GM12878 (cell line): ENCODE data around the gene NRG3. TPM values are rescaled to one million over a fixed set of nuclear protein-coding genes. Genes with fewer than 3 reads are reported as not detected.

Source experiments
- ATAC-seq: fragments of 200-7000 bp; cut with Tn5 transposase; 3 replicates; pipeline ENCODE4 v1.9.1; 2020; ENCODE audit warnings: mild to moderate bottlenecking, moderate library complexity
- BruUV-seq: library from RNA; stranded (reverse); fragments of 400-500 nt; replicated peaks from 2 replicates; lab custom pipeline; 2021; lab: Mats Ljungman, UMichigan
- CTCF ChIA-PET: fragments of 300-600 bp; sonication (Branson Sonifier 250); formaldehyde crosslinking; extraction: SDS; loops from one replicate; lab custom pipeline; 2021; ENCODE audit warnings: inconsistent platforms; lab: Yijun Ruan, JAX
- POLR2A ChIA-PET: fragments of 350-600 bp; formaldehyde crosslinking; extraction: SDS; loops from one replicate; lab custom pipeline; 2021; ENCODE audit warnings: inconsistent platforms; lab: Charles Lee
- RAD21 ChIA-PET: fragments of 300-600 bp; sonication (Branson Sonifier 250); formaldehyde crosslinking; loops from one replicate; lab custom pipeline; 2023; ENCODE audit warnings: antibody characterized with exemption; ENCODE audit not compliant: unreplicated experiment; lab: Charles Lee
- SMC1A ChIA-PET: fragments of 300-600 bp; sonication (Branson Sonifier 250); formaldehyde crosslinking; loops from one replicate; lab custom pipeline; 2023; ENCODE audit not compliant: unreplicated experiment, uncharacterized antibody; lab: Charles Lee
- DNase-seq: peaks from one replicate; pipeline ENCODE4 v3.0.0-alpha.2; 2011; ENCODE audit warnings: low read depth, low spot score
- FAIRE-seq: peaks from 3 replicates; lab custom pipeline; 2011; peaks lifted over from hg19 to GRCh38; lab: Jason Lieb, UNC
- H2AFZ ChIP-seq: 2 replicates; pipeline ENCODE4 v1.6.0; 2011; ENCODE audit warnings: low read depth, low read length, control low read depth; ENCODE audit not compliant: control insufficient read depth
- H3K27ac ChIP-seq: 2 replicates; pipeline ENCODE4 v1.5.1; 2011; ENCODE audit warnings: control low read depth; ENCODE audit not compliant: control insufficient read depth, insufficient read depth
- H3K27me3 ChIP-seq, 2 experiments: replicated peaks in 1 of 2; 2 replicates each; pipeline versions ENCODE4 v1.6.0 to v1.6.1; 2011; ENCODE audit warnings: low read length in 1 of 2; ENCODE audit not compliant: control insufficient read depth in 2 of 2, insufficient read depth in 2 of 2
- H3K36me3 ChIP-seq, 2 experiments: 2 replicates each; pipeline ENCODE4 v1.5.1; 2011; ENCODE audit warnings: low read length in 1 of 2; ENCODE audit not compliant: control insufficient read depth in 2 of 2, insufficient read depth in 2 of 2
- H3K4me1 ChIP-seq: 2 replicates; pipeline ENCODE4 v1.6.1; 2011; ENCODE audit warnings: mild to moderate bottlenecking, low read length, moderate library complexity, mixed read lengths; ENCODE audit not compliant: control insufficient read depth, insufficient read depth
- H3K4me2 ChIP-seq: 2 replicates; pipeline ENCODE4 v1.6.0; 2011; ENCODE audit warnings: control low read depth; ENCODE audit not compliant: control insufficient read depth, insufficient read depth
- H3K4me3 ChIP-seq: fragments of 200-600 bp; sonication (generic); 2 replicates; pipeline ENCODE4 v1.5.1; 2016
- H3K79me2 ChIP-seq: 2 replicates; pipeline ENCODE4 v1.6.0; 2011; ENCODE audit warnings: low read length; ENCODE audit not compliant: control insufficient read depth, insufficient read depth
- H3K9ac ChIP-seq: 2 replicates; pipeline ENCODE4 v1.8.0; 2011; ENCODE audit warnings: low read length, control low read depth, mixed read lengths; ENCODE audit not compliant: control insufficient read depth, insufficient read depth
- H3K9me3 ChIP-seq: replicated peaks from 3 replicates; pipeline ENCODE4 v1.5.1; 2011; ENCODE audit warnings: mild to moderate bottlenecking, low read length; ENCODE audit not compliant: control insufficient read depth, insufficient read depth
- H4K20me1 ChIP-seq: 2 replicates; pipeline ENCODE4 v1.6.0; 2011; ENCODE audit not compliant: control insufficient read depth, insufficient read depth
- WGBS: methylation state at CpG from one replicate; pipeline ENCODE4 v1.1.6; 2016; ENCODE audit warnings: low lambda C conversion rate; ENCODE audit not compliant: insufficient replicate concordance, insufficient coverage; ENCODE audit errors: missing lambda C conversion rate; 5-methylcytosine and 5-hydroxymethylcytosine counted together
- in situ Hi-C: fragments of 300-500 bp; cut with MboI; formaldehyde crosslinking; loops from 9 replicates; pipeline ENCODE4 v1.14.3; 2018; ENCODE audit warnings: mixed read lengths
- intact Hi-C: fragments of 100-400 bp; cut with micrococcal nuclease; formaldehyde crosslinking; loops from one replicate; pipeline ENCODE4 v1.14.2; 2022; ENCODE audit not compliant: unreplicated experiment
- polyA plus RNA-seq, 11 experiments: library from polyadenylated mRNA; depleted of rRNA in 4 of 11; unstranded in 6 of 11; stranded (reverse) in 5 of 11; fragments of >200 nt; fragmentation: Nextera tagmentation in 4 of 11; fragmentation: Illumina TruSeq in 1 of 11; extraction: Ambion mirVana in 4 of 11; extraction: Trizol in 1 of 11; gene quantifications; 1 replicate in 1 of 11; 2 replicates in 10 of 11; pipeline versions ENCODE4 v1.2.1 to v1.2.3, GENCODE V29; 2011 to 2016; ENCODE audit warnings: inconsistent platforms in 2 of 11, missing spikeins in 2 of 11, low read depth in 1 of 11
- total RNA-seq, 4 experiments: library from RNA; depleted of rRNA in 3 of 4; stranded (reverse); fragments of >200 nt in 3 of 4; fragmentation: Illumina TruSeq in 1 of 4; extraction: Trizol in 1 of 4; gene quantifications; 2 replicates each; pipeline versions ENCODE4 v1.2.1 to v1.2.3, GENCODE V29; 2013 to 2021
- TF ChIP-seq, protein P1 (sequence below): fragments of 450-650 bp; conservative IDR thresholded peaks from 2 replicates; pipeline ENCODE4 v1.6.1; 2017; ENCODE audit warnings: mild to moderate bottlenecking, moderate library complexity
- TF ChIP-seq, protein P2 (sequence below): fragments of 450-650 bp; IDR thresholded peaks from 2 replicates; pipeline ENCODE4 v1.6.1; 2018; ENCODE audit warnings: borderline replicate concordance, mild to moderate bottlenecking; ENCODE audit not compliant: partially characterized antibody
- TF ChIP-seq, protein P3 (sequence below): fragments of 450-650 bp; IDR thresholded peaks from 2 replicates; pipeline ENCODE4 v1.6.1; 2017; ENCODE audit warnings: borderline replicate concordance

The NRG3 gene
- total and polyA plus RNA-seq, 10 of the 15 experiments (the other 5 are each of a cell fraction or from before 2014, with no cell fraction given) = 0.03 to 0.41 (median 0.17) TPM; not detected in 3

DNA sequence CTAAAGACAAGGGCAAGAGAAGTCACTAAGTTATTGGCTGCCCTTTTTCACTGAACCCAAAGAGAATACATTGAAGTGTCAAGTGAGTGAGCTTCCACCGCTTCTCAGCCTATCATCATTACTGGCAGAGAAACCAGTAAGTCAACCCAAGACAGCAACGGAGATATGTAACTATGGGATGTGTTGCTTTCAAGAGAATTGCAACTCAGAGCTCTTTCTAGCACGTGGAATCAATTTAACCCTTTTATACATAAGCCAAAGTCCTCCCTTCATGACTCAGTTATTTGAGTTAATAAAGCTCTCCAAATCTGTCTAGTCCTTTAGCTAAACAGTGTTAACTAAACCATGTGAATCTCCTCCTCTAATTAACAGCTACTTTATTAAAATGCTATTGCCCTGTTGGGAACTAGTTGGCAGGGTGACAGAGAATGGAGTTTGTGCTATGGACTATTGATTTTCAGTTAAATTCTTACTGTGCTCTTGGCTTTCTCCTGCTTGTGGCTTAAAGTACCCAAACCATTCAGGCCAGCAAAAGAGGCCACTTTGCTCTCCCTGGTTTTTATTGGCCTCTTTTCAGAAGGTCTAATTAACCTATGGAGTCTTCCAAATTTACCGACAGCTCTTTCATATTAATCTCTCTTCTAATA is 287.7 kb downstream of the NRG3 start:
- Histone ChIP-seq H3K4me2 (no peak overlapping the region), H3K27ac (no peak overlapping the region), H3K4me1 (no peaks in the 10 kb centered on the region), H2AFZ (no peak overlapping the region), H3K9ac (no peak overlapping the region), H3K79me2 (no peaks in the 10 kb centered on the region), H3K4me3 (no peak overlapping the region), H3K9me3 (no peaks in the 10 kb centered on the region), H3K36me3 (no peaks in the 10 kb centered on the region)
- BruUV-seq = no TSS peak
- intact Hi-C loops (no loop called here), in situ Hi-C loops (no loop called here)
- DNase-seq = no peak
- RAD21 ChIA-PET = no interaction called here
- TF ChIP-seq, protein P1, sequence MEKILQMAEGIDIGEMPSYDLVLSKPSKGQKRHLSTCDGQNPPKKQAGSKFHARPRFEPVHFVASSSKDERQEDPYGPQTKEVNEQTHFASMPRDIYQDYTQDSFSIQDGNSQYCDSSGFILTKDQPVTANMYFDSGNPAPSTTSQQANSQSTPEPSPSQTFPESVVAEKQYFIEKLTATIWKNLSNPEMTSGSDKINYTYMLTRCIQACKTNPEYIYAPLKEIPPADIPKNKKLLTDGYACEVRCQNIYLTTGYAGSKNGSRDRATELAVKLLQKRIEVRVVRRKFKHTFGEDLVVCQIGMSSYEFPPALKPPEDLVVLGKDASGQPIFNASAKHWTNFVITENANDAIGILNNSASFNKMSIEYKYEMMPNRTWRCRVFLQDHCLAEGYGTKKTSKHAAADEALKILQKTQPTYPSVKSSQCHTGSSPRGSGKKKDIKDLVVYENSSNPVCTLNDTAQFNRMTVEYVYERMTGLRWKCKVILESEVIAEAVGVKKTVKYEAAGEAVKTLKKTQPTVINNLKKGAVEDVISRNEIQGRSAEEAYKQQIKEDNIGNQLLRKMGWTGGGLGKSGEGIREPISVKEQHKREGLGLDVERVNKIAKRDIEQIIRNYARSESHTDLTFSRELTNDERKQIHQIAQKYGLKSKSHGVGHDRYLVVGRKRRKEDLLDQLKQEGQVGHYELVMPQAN = no peak
- TF ChIP-seq, protein P2, sequence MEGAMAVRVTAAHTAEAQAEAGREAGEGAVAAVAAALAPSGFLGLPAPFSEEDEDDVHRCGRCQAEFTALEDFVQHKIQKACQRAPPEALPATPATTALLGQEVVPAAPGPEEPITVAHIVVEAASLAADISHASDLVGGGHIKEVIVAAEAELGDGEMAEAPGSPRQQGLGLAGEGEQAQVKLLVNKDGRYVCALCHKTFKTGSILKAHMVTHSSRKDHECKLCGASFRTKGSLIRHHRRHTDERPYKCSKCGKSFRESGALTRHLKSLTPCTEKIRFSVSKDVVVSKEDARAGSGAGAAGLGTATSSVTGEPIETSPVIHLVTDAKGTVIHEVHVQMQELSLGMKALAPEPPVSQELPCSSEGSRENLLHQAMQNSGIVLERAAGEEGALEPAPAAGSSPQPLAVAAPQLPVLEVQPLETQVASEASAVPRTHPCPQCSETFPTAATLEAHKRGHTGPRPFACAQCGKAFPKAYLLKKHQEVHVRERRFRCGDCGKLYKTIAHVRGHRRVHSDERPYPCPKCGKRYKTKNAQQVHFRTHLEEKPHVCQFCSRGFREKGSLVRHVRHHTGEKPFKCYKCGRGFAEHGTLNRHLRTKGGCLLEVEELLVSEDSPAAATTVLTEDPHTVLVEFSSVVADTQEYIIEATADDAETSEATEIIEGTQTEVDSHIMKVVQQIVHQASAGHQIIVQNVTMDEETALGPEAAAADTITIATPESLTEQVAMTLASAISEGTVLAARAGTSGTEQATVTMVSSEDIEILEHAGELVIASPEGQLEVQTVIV = no peak
- TF ChIP-seq, protein P3, sequence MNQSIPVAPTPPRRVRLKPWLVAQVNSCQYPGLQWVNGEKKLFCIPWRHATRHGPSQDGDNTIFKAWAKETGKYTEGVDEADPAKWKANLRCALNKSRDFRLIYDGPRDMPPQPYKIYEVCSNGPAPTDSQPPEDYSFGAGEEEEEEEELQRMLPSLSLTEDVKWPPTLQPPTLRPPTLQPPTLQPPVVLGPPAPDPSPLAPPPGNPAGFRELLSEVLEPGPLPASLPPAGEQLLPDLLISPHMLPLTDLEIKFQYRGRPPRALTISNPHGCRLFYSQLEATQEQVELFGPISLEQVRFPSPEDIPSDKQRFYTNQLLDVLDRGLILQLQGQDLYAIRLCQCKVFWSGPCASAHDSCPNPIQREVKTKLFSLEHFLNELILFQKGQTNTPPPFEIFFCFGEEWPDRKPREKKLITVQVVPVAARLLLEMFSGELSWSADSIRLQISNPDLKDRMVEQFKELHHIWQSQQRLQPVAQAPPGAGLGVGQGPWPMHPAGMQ = no peak
- TF ChIP-seq, all 136 proteins: peak for 0
- Histone ChIP-seq H3K27me3 (no peaks in the 10 kb centered on the region), H4K20me1 (no peaks in the 10 kb centered on the region)
- ChIA-PET SMC1A (interaction anchor here (1.6 to 1.8 kb wide), 2 partner anchors 11 to 18 kb away, joined by 3 to 4 read pairs; no protein-coding TSS in a partner anchor), POLR2A (no interaction called here), CTCF (no interaction called here)
- ATAC-seq (no peak), FAIRE-seq (no peak)
- 25% methylated on average over 4 of the region's 4 CpGs for WGBS
